Measurements from ENCODE around the gene KISS1R.
"Not testable (repeated sequence)": the region's sequence is repeated elsewhere in the genome, so short reads cannot be mapped to it uniquely, and the experiment has no call there.

GRCh38 chr19:957578-957977, 40.4 kb downstream of the KISS1R start:
- TF ChIP-seq CTCF (conservative IDR thresholded peaks at IDR 0.05 in 1 of 2, IDR thresholded peaks at IDR 0.05 in 1 of 2; ENCODE audit: extremely low read depth in 1 of 2, insufficient read depth in 1 of 2, low read depth in 1 of 2, low read length in 2 of 2); EZH2 (IDR thresholded peaks at IDR 0.05; ENCODE audit: borderline replicate concordance, low read length): not testable (repeated sequence)
